CD4-positive, alpha-beta T cell treated with Interleukin-2 at 100 ng/mL for 4 hours (primary cell): ENCODE data around the gene EPC1.
A peak's percentile ranks its signal among the peaks of the same experiment; 100 is the strongest.
"Not testable (repeated sequence)": the region's sequence is repeated elsewhere in the genome, so short reads cannot be mapped to it uniquely, and the experiment has no call there.

ENCODE experiments used
- DNase-seq: peaks from one replicate; pipeline ENCODE4 v3.0.0-alpha.2; 2020; ENCODE audit warnings: low spot score

The EPC1 gene

GRCh38 chr10:32271617-32272016 is 75.3 kb downstream of the EPC1 start:
- DNase-seq: no peak

GRCh38 chr10:32269343-32270100 is 77.4 kb downstream of the EPC1 start:
- no peak for DNase-seq

DNA sequence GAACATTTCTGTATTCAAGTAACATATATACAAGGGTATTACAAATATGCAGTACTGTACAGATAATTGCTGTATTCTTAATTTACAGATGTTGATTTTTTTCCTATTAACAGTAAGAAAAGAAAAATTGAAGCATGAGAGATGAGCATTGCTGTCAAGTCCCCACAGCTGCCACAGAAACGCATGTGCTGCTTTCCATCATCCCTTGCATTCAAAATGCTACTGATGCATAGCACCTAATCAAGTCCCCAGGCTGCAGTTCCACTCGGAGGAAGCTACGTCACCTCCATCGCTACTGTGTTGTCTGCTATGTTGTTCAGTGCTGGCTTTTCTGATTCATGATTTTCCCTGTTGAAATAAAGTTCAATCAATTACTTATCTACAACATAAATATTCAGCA is 78.2 kb downstream of the EPC1 start:
- no peak for DNase-seq

DNA sequence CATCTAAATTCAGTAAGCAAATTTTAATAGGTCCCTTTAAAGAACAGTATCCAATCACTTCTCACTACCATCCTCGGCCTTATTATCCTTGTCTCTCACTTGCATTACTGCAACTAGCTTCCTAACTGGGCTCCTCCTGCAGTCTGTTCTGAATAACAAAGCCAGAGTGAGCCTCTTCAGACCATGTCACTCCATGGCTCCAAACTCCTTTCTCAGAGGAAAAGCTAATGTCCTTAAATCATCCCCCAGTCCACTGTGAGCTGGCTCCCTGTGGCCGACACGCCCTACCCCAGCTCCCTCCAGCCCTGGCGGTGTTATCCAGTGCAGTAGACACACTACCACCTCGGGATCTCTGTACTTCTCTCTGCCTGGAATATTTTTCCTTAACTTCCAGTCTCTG is 80.0 kb downstream of the EPC1 start:
- DNase-seq: no peak

DNA sequence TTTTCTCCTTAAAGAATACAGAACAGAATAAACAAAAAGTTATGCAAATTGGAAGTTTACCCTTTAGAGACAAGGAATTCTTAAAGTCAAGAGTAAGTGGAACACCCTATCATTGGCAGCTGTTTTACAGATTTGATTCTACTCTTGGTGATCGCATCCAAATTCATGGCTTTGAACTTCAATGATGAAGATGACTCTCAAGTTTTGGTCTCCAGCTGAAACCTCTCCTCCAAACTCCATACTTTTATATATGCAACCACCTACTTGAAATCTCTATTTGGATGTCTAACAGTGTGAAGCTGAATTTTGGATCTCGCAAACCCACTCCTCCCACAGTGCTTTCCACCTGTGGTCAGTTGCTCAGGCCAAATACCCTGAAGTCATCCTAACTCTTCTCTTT is 80.4 kb downstream of the EPC1 start:
- DNase-seq: no peak

- DNase-seq: no peak
These were observed 81.2 kb downstream of the EPC1 start for GRCh38 chr10:32265756-32266155.

DNA sequence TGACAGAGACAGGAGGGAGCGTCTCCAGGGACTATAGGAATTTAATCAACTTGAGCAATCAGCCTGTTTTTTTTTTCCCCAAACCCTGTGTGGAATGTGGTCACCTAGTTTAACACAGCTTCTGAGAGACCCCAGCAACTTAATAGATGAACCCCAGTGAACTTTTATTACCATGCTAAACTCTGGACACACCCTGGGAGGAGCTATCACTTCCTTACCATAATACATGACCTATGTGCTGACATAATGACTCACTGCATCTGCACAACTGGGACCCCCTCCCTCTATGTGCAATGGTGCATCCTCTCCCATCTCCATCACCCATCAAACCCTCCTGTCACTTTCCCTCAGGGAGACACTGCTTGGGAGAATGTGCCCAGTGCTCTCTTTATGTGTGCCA is 83.7 kb downstream of the EPC1 start:
- no peak for DNase-seq

- no peak for DNase-seq
These were observed 87.4 kb downstream of the EPC1 start for GRCh38 chr10:32259551-32259950.

DNA sequence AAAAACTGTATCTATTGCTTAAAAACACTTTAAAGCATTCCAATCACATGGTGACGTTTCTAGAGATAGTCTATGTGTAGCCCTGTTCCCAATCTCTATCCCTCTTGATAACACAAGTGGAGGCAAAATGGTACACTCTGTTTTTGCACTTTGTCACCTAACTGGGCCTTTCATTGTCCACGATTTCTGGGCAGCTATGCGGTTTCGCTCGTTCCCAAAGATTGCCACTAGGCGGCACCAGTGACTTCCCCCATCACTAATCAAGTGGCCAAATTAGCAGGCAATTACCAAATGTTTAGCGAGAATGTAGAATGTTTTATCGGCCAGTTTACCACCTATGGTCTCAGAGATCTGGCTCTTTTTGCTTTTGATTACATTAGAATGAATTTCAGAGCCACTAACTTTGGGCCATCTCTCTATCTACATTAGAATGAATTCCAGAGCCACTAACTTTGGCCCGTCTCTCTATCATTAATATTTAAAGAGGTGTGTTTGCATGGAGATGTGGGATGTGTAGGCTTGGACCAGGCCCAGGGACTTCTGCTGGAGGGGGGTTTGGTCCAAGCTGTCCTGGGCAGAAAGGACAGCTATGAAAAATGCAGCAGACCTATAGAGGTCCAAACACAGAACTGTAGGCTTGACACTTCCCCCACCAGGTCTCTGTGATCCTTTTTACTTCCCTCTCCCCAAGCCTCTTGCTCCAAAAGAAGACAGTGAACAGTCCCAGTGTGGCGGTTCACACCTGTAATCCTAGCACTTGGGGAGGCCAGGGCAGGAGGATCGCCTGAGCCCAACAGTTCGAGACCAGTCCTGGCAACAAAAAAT is 90.1 kb downstream of the EPC1 start:
- DNase-seq: peak; percentile 80

GRCh38 chr10:32253821-32254220 is 93.1 kb downstream of the EPC1 start:
- no peak for DNase-seq

GRCh38 chr10:32253276-32253675 is 93.7 kb downstream of the EPC1 start:
- DNase-seq: no peak

DNA sequence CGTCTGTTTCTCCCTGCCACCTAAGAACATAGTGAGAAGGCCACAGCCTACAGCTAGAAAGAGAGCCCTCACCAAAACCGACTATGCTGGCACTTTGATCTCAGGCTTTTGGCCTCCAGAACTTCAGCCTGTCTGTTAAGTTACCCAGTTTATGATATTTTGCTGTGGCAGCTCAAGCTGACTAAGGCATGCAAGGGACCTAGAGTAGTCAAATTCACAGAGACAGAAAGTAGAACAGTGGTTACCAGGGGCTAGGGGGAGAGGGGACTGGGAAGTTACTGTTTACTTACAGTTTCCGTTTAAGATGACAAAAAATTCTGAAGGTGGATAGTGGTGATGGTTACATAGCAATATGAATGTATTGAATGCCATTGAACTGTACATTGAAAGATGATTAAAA is 96.5 kb downstream of the EPC1 start:
- DNase-seq: not testable (repeated sequence)

DNA sequence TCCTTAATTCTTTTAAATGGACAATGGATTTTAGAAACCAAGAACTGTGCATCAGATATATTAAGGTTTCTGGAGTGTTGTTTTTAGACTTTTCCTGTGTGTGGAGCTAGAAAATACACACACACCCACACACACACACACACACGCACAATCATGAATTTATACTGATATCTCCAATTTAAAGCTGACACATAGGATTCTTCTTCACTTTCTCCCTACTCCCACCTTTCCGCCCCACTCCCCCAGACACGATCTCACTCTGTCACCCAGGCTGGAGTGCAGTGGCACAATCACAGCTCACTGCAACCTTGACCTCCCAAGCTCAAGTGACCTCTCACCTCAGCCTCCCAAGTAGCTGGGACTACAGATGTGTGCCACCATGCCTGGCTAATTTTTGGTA is 100.3 kb downstream of the EPC1 start:
- DNase-seq: no peak

DNA sequence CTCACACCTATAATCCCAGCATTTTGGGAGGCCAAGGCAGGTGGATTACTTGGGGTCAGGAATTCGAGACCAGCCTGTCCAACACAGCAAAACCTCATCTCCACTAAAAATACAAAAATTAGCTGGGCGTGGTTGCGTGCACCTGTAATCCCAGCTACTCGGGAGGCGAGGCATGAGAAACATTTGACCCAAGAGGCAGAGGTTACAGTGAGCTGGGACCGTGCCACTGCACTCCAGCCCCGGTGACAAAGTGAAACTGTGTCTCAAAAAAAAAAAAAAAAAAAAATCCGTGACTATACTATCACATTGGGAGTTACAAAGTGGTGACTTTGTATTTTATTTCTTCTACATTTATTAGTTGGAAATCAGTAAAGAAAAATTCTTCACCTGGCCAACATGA is 101.2 kb downstream of the EPC1 start:
- DNase-seq: no peak

GRCh38 chr10:32244421-32245207 is 102.3 kb downstream of the EPC1 start:
- no peak for DNase-seq

DNA sequence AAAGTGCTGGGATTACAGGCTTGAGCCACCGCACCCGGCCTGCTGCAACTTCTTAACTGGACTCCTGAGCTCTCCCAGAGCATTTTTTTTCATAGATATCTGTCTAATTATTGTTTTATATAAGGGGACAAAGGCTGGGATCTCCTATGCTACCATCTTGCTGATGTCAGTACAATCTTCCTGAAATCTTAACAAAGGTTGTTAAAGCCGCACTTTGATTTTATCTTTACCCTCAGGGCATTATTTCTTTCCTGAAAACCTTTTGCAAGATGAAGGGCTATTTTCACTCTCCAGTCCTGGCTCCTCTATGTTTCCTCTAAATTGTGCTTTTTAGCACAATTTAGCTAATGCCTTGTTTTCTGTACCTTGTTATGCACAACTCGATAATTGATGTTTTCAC is 102.9 kb downstream of the EPC1 start:
- DNase-seq: no peak

- no peak for DNase-seq
These were observed 105.0 kb downstream of the EPC1 start for GRCh38 chr10:32241946-32242345.

- no peak for DNase-seq
These were observed 106.5 kb downstream of the EPC1 start for GRCh38 chr10:32240471-32240870.

GRCh38 chr10:32239769-32240168 is 107.2 kb downstream of the EPC1 start:
- no peak for DNase-seq

DNA sequence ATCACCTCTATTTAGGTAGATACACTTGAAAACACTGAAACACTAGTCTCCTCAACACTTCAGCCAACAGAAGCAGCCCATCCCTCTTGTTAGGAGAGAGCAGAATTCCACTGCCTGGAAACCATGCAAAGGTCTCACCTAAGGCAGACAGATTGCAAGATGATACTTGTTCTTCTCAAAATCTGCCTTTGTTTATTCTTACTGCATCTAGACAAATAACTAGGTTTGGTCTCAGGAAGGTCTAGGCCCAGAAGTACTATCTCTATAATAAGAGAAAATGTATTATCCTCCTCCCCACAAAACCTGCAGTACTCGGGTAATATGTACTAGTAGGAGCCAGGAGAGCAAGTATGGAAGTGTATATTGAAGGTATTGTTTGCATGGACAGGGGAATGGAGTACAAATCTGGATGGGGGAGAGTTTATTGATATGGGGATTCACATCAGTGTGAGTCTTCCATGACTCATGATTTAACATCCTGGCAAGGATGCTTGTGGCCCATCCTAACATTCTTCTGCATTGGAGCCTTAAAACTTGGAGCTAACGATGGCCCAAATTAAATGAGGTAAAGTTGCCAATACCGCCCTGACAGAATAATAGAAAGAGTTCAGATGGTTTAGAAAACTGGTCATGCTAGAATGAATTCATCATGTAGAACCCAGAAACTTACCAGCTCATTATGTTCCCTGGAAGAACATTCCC is 109.2 kb downstream of the EPC1 start:
- DNase-seq: no peak

DNA sequence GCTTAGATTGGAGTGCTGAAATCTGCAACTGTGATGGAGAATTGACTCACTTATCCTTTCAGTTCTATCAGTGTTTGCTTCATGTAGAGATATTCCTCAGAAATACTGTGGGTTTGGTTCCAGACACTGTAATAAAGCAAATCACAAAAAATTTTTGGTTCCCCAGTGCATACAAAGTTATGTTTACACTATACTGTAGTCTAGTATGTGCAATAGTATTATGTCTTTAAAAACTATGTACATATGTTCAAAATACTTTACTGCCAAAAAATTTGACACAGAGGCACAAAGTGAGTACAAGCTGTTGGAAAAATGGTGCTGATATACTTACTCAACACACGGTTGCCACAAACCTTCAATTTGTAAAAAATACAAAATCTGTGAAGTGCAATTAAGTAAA is 112.5 kb downstream of the EPC1 start:
- no peak for DNase-seq

DNA sequence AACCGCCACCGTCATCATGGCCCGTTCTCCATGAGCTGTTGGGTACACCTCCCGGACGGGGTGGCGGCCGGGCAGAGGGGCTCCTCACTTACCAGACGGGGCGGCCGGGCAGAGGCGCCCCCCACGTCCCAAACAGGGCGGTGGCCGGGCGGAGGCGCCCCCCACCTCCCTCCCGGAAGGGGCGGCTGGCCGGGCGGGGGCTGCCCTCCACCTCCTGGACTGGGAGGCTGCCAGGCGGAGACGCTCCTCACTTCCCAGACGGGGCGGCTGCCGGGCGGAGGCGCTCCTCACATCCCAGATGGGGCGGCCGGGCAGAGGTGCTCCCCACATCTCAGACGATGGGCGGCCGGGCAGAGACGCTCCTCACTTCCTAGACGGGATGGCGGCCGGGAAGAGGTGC is 113.6 kb downstream of the EPC1 start:
- not testable (repeated sequence) for DNase-seq
